HG02943 (cell line): ENCODE results near the gene DIPK1C.

Experiments
- ATAC-seq: cut with Tn5 transposase; IDR thresholded peaks from one replicate; pipeline ENCODE4 v1.9.1; 2021; ENCODE audit warnings: mild to moderate bottlenecking, low read depth, moderate library complexity; ENCODE audit not compliant: unreplicated experiment

Gene DIPK1C

GRCh38 chr18:74395006-74395405, 62.1 kb downstream of the DIPK1C start:
- no peak for ATAC-seq

- ATAC-seq, result no peak
Measured at GRCh38 chr18:74392323-74392722, 64.8 kb downstream of the DIPK1C start.

- no peak for ATAC-seq
Measured at GRCh38 chr18:74390900-74391299, 66.2 kb downstream of the DIPK1C start.

DNA sequence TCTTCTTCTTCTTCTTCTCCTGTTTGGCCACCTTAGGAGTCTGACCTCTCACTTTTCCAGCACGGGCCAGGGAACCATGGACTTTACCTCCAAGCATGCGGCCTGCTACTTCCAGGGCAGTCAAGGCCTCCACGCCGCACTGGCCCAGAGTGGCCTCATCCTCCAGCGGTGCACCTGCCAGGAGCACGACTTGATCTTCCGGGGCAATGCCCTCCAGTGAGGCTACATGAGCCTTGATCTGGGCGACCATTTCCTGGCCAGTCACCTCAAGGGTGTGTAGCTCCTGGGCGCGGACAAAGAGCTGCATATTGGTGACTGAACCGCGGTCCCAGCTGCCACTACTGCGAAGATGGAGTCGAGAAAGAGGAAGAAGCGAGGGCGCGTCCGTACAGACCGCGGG, 67.1 kb downstream of the DIPK1C start:
- ATAC-seq, result no peak

GRCh38 chr18:74389171-74389927, 67.8 kb downstream of the DIPK1C start:
- no peak for ATAC-seq

- ATAC-seq, result no peak
Measured at GRCh38 chr18:74388227-74388626, 68.9 kb downstream of the DIPK1C start.

- no peak for ATAC-seq
Measured at GRCh38 chr18:74387383-74387782, 69.7 kb downstream of the DIPK1C start.
